ENCODE data around the gene PNMA8A. TPM values are rescaled to one million over a fixed set of nuclear protein-coding genes. Genes with fewer than 3 reads are reported as not detected.
"Not testable (repeated sequence)": the region's sequence is repeated elsewhere in the genome, so short reads cannot be mapped to it uniquely, and the experiment has no call there.

The PNMA8A gene
- total RNA-seq, 6 experiments from 2014 or later = 0.06 to 0.26 (median 0.23) TPM; not detected in 2

DNA sequence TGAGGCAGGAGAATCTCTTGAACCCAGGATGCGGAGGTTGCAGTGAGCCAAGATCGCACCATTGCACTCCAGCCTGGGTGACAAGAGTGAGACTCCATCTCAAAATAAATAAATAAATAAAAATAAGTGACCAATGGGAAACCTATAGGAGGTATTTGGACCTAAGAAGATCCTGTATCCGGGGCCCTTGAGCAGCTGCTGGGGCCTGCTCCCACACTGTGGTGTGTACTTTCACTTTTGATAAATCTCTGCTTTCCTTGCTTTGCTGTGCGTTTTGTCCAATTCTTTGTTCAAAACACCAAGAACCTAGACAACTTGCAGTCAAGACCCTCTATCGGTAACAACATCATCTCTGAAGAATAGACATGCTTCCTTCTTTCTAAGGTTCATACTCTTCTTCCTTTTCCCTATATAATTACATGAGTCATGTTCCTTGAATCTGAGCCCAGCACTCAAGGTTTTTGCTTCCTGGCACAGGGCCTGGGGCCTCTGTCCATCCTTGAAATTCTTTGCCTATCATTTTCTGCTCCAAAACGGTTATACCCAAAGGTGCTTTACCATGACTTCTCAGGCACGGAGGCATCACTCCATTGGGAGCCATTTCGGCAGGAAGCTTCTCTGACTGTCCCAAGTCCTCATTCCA, 28.4 kb downstream of the PNMA8A start:
- Histone ChIP-seq H3K27ac (no peak overlapping the region), H3K9me3 (no peaks in the 10 kb centered on the region), H3K27me3 (no peaks in the 10 kb centered on the region), H3K36me3 (no peaks in the 10 kb centered on the region), H3K4me1 (no peaks in the 10 kb centered on the region), H3K4me3 (no peak overlapping the region)
- 61% methylated on average over 8 of the region's 8 CpGs for WGBS (ENCODE audit: insufficient coverage, low coverage, low lambda C conversion rate, missing lambda C conversion rate)
- intact Hi-C loops (cut with DNase I) = no loop called here
- TF ChIP-seq, protein P1, sequence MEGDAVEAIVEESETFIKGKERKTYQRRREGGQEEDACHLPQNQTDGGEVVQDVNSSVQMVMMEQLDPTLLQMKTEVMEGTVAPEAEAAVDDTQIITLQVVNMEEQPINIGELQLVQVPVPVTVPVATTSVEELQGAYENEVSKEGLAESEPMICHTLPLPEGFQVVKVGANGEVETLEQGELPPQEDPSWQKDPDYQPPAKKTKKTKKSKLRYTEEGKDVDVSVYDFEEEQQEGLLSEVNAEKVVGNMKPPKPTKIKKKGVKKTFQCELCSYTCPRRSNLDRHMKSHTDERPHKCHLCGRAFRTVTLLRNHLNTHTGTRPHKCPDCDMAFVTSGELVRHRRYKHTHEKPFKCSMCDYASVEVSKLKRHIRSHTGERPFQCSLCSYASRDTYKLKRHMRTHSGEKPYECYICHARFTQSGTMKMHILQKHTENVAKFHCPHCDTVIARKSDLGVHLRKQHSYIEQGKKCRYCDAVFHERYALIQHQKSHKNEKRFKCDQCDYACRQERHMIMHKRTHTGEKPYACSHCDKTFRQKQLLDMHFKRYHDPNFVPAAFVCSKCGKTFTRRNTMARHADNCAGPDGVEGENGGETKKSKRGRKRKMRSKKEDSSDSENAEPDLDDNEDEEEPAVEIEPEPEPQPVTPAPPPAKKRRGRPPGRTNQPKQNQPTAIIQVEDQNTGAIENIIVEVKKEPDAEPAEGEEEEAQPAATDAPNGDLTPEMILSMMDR (IDR thresholded peaks at IDR 0.05) = no peak
- TF ChIP-seq POLR2A (IDR thresholded peaks at IDR 0.05) = no peak
- DNase-seq (no peak), ATAC-seq (peak in 1 of 4 donors; percentile 30)

- ATAC-seq = no peak
These were observed 29.5 kb downstream of the PNMA8A start for GRCh38 chr19:46441866-46442265.

GRCh38 chr19:46435689-46436088, 35.7 kb downstream of the PNMA8A start:
- intact Hi-C loops (cut with DNase I); H3K4me1 ChIP-seq; H3K27me3 ChIP-seq; H3K4me3 ChIP-seq; H3K9me3 ChIP-seq; DNase-seq; H3K27ac ChIP-seq; ATAC-seq; H3K36me3 ChIP-seq: not testable (repeated sequence)
- WGBS (ENCODE audit: insufficient coverage, low coverage, low lambda C conversion rate, missing lambda C conversion rate) = 93% methylated on average over 4 of the region's 4 CpGs

More at GRCh38 chr19:46441866-46442265, 29.5 kb downstream of the PNMA8A start:
- TF ChIP-seq, protein P1 (IDR thresholded peaks at IDR 0.05) = no peak
- TF ChIP-seq POLR2A (IDR thresholded peaks at IDR 0.05) = no peak
- Histone ChIP-seq H3K9me3 (no peaks in the 10 kb centered on the region), H3K27ac (no peak overlapping the region), H3K4me1 (no peaks in the 10 kb centered on the region), H3K27me3 (no peaks in the 10 kb centered on the region), H3K4me3 (no peak overlapping the region), H3K36me3 (no peaks in the 10 kb centered on the region)
- DNase-seq = no peak
- intact Hi-C loops (cut with DNase I) = no loop called here
- 53% methylated on average over 1 of the region's 1 CpG for WGBS (ENCODE audit: insufficient coverage, low coverage, low lambda C conversion rate, missing lambda C conversion rate)

DNA sequence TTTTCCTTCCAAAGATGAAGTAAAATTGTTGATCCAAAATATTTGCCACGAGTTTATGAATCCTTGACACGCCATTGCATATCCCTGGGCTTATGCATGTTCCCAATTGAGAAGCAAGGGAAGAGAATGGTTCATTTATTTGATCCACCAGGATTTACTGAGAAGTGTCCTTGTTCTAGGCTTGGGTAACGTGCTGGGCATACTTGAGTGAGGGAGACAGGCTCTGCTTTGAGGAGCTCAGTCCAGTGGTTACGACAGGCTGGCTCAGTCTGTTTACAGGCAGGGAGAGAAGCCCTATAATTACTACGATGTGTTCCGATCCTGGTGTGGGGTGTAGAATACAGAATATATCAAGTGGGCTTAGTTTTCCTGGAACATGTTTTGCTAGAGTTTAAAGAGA, 36.4 kb downstream of the PNMA8A start:
- TF ChIP-seq POLR2A (IDR thresholded peaks at IDR 0.05) = no peak
- TF ChIP-seq, protein P1 (IDR thresholded peaks at IDR 0.05) = no peak
- Histone ChIP-seq H3K4me3 (no peak overlapping the region), H3K4me1 (no peaks in the 10 kb centered on the region), H3K9me3 (no peaks in the 10 kb centered on the region), H3K27ac (no peak overlapping the region), H3K36me3 (no peaks in the 10 kb centered on the region), H3K27me3 (no peaks in the 10 kb centered on the region)
- intact Hi-C loops (cut with DNase I) = no loop called here
- 48% methylated on average over 6 of the region's 6 CpGs for WGBS (ENCODE audit: insufficient coverage, low coverage, low lambda C conversion rate, missing lambda C conversion rate)
- ATAC-seq (no peak), DNase-seq (no peak)

- H3K27me3 ChIP-seq; intact Hi-C loops (cut with DNase I); H3K4me1 ChIP-seq; H3K27ac ChIP-seq; H3K4me3 ChIP-seq; H3K9me3 ChIP-seq; ATAC-seq; H3K36me3 ChIP-seq; DNase-seq: not testable (repeated sequence)
- 49% methylated on average over 5 of the region's 7 CpGs for WGBS (ENCODE audit: insufficient coverage, low coverage, low lambda C conversion rate, missing lambda C conversion rate)
These were observed 37.9 kb downstream of the PNMA8A start for GRCh38 chr19:46433470-46433869.

All from right lobe of liver (tissue), 6 donors.